Dermis microvascular lymphatic vessel endothelial cell (primary cell): Measurements from ENCODE around the gene CACNA1D. TPM values are rescaled to one million over a fixed set of nuclear protein-coding genes. Genes with fewer than 3 reads are reported as not detected.

Experiments used
- DNase-seq, 2 donors: peaks; one replicate each; pipeline versions ENCODE4 v3.0.0 to v3.0.0-alpha.2; 2010; ENCODE audit warnings: low read depth in 2 of 2
- total RNA-seq: library from RNA; depleted of rRNA; stranded (reverse); fragments of >200 nt; gene quantifications from 2 replicates; pipeline ENCODE4 v1.2.1, GENCODE V29; 2014

The CACNA1D gene
- total RNA-seq, 1 donor from 2014 or later, result not detected

GRCh38 chr3:53778153-53778552 is 283.7 kb downstream of the CACNA1D start:
- DNase-seq, result no peak

- DNase-seq, result no peak
Observed at GRCh38 chr3:53780171-53780570, 285.8 kb downstream of the CACNA1D start.

GRCh38 chr3:53780806-53781205 is 286.4 kb downstream of the CACNA1D start:
- DNase-seq, result no peak

DNA sequence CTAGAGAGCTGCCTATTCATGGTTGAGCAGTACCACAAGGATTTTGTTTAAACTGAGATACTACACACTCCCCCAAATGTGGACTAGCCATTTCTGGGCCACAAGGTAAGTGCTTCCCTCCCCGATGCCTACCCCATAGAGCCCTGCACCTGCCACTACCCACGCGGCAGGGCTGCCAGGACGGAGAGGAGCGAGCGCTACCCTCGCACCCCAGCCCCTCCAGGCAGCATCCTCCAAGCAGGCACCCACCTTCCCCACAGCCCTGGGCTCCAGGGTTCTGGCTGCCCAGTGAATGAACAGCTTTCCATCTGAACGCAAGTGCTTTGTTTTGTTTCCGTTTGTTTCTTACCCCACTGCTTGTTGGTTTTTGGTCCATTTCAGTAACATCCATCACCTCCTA is 292.6 kb downstream of the CACNA1D start:
- DNase-seq, result no peak

GRCh38 chr3:53788038-53788437 is 293.6 kb downstream of the CACNA1D start:
- no peak for DNase-seq

DNA sequence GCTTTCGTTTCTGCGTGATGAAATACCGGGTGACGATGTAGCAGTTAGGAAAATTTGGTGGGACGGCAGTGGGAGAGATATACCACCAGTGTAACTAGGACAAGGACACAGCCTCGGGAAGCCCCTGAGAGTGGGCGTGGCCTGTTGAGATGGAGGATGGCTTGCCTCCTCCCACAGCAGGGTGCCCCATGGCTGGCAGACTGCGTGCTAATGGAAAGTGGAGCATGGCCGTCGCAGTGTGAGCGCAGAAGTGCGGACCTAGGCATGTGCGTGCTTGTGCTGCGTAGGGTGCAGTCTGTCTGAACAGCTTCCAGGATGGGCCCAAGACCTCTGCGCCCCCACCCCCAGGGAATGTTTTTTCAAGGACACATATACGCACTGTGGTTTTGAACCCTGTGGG is 295.0 kb downstream of the CACNA1D start:
- no peak for DNase-seq

- DNase-seq, result no peak
Observed at GRCh38 chr3:53790470-53790869, 296.1 kb downstream of the CACNA1D start.

DNA sequence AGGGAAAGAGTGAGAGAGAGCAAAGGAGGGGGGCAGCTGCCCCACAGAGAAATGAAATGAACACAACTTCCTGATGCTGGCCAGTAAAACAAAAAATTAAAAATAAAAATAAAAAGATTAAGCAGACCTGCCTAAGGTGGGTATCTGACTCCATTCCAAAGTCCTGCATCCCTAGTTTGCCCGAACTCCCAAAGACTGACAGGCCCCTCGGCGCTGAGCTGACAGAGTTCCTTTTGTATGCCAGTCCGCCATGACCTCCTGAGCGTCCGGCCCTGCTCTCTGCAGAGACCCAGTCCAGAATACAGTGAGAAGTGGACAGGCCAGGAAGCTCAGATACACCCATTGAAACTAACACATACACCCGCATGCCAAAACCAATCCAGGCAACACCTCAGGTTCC is 296.9 kb downstream of the CACNA1D start:
- no peak for DNase-seq

DNA sequence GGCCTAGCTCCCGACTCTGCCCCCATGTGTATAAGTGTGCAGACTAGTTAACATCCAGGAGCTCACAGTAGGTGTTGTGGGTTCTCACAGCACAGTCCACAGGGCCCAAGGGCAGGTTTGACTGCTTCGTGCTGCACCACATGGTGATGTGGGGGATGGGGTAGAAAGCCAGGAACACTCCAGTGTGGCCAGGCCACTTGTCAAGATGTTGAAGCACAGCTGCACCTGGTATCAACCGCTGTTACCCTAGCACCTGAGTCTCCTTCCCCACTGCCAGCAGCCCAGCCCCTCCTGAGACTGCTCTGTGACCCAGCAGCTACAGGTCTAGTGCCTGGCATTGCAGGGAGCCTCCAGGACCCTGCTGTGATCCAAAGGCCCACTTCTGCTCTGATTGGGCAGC is 298.5 kb downstream of the CACNA1D start:
- no peak for DNase-seq

GRCh38 chr3:53794597-53794996 is 300.2 kb downstream of the CACNA1D start:
- DNase-seq, result no peak

- no peak for DNase-seq
Observed at GRCh38 chr3:53795176-53795575, 300.8 kb downstream of the CACNA1D start.

DNA sequence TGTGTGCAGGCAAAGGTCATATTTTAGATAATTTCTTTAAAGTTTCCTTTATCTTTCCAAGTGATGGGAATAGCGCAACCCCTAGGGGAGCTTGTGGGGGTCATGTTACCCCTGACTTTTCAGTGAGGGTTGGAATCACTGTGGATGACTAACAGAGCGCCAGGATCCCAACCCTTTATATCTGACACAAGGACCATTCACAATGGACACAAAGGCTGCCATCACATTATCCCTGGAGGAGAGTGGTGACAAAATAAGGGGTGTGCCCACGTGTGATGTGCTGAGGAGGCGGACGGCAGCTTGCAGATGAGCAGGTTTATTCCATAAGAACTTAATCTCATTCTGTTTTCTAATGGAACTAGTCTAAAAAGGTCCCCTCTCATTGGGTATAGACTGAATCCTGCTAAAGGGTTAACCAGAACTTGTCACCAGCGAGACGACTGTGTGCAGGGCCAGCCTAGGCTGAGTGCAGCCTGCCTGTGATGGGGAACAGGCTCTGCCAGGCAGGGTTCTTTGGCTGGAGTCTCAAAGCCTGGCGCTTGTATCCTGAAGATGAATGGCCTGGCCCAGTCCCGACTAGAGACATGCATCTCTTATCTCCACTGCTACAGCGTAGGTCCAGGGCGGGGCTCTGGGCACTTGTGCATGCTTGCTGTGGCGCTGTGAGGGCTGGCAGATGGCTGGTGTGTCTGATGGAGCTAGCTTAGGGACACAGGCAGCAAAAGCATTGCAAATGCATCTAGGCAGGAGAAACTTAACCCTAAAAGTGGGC is 301.6 kb downstream of the CACNA1D start:
- no peak for DNase-seq

GRCh38 chr3:53798144-53798543 is 303.7 kb downstream of the CACNA1D start:
- DNase-seq, result no peak

- no peak for DNase-seq
Observed at GRCh38 chr3:53799338-53799865, 305.0 kb downstream of the CACNA1D start.

- no peak for DNase-seq
Observed at GRCh38 chr3:53800041-53800906, 305.9 kb downstream of the CACNA1D start.

DNA sequence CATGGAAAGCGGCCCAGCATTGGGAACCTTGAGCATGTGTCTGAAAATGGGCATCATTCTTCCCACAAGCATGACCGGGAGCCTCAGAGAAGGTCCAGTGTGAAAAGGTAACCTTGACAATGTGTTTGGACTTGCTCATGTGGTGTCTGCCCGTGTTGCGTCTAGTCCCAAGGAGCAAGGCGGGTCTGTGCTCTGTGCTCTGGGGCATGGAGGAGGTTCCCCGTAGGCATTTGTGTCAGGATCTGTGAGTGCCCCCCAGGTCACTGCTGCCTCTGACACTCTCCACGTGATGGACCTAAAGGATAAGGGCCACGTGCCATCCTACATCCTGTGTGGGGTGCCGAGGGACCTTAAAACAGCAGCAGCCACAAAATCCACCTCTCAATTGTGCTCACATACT is 306.9 kb downstream of the CACNA1D start:
- DNase-seq, result no peak

- DNase-seq, result no peak
Observed at GRCh38 chr3:53802256-53802880, 308.0 kb downstream of the CACNA1D start.

GRCh38 chr3:53803124-53803815 is 308.9 kb downstream of the CACNA1D start:
- DNase-seq, result no peak

DNA sequence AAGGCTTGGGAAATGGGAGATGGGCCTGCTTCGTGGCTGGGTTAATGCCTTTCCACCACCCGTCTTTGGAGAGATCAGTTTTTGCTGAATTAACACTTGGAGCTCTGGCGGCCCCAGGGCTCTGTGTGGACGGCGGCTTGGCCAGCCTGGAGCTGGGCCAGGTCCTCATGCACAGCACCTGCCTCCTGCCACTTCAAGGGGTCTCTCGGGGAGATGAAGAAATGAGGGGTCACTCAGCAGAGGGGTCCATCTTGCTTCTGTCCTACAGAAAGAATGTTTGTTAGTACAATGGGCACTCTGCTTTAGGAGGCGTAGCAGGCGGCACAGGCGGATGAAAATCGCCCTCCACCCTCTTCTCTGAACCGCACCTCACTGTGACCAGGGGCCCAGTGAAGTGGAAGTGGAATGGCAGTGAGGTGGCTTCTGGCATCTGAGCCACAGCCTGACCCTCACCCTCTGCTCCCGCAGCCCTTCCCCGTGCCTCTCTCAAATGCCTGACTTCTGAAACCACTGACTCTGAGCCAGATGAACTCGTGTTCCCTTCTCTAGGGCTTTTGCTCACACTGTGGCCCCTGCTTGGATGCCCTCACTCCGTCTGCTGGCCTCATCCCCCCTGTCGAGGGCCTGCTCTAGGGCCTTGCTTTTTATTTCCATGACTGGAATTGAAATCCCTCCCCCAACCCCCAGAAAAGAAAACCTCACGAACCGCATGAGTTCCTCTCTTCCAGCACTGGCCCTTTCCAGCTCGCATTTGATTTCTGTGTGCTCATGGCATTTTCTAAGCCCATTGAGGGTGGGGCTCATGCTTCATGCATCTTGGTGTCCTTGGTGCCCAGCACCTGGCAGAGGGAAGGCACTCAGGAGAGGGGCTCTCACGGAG is 309.6 kb downstream of the CACNA1D start:
- no peak for DNase-seq

- DNase-seq, result no peak
Observed at GRCh38 chr3:53804697-53805462, 310.5 kb downstream of the CACNA1D start.
